Smooth muscle cell (in vitro differentiated cells): ENCODE data around the gene SEZ6L. TPM values are rescaled to one million over a fixed set of nuclear protein-coding genes. Genes with fewer than 3 reads are reported as not detected.

Experiments
- DNase-seq: peaks from one replicate; lab custom pipeline; 2025; ENCODE audit not compliant: unreplicated experiment; lab: John Stamatoyannopoulos, UW
- H2AFZ ChIP-seq: fragments of 200-600 bp; sonication (generic); 2 replicates; pipeline ENCODE4 v1.6.0; 2016; ENCODE audit warnings: antibody characterized with exemption, low read depth, mild to moderate bottlenecking
- H3F3A ChIP-seq: fragments of 200-600 bp; sonication (generic); 2 replicates; pipeline ENCODE4 v1.6.0; 2017; ENCODE audit warnings: antibody characterized with exemption, low read depth
- H3K27ac ChIP-seq: fragments of 200-600 bp; sonication (generic); 2 replicates; pipeline ENCODE4 v1.5.1; 2016; ENCODE audit warnings: low read depth, mild to moderate bottlenecking
- H3K27me3 ChIP-seq: fragments of 200-600 bp; sonication (generic); 2 replicates; pipeline ENCODE4 v1.6.1; 2016; ENCODE audit warnings: low read depth, mild to moderate bottlenecking
- H3K36me3 ChIP-seq: fragments of 200-600 bp; sonication (generic); 2 replicates; pipeline ENCODE4 v1.5.1; 2016; ENCODE audit warnings: low read depth
- H3K4me1 ChIP-seq: fragments of 200-600 bp; sonication (generic); 2 replicates; pipeline ENCODE4 v1.5.1; 2016; ENCODE audit warnings: low read depth
- H3K4me2 ChIP-seq: fragments of 200-600 bp; sonication (generic); 2 replicates; pipeline ENCODE4 v1.6.0; 2016; ENCODE audit warnings: mild to moderate bottlenecking
- H3K4me3 ChIP-seq: fragments of 200-600 bp; sonication (generic); 2 replicates; pipeline ENCODE4 v1.5.1; 2016; ENCODE audit warnings: mild to moderate bottlenecking
- H3K79me2 ChIP-seq: fragments of 200-600 bp; sonication (generic); 2 replicates; pipeline ENCODE4 v1.6.0; 2016; ENCODE audit warnings: low read depth, mild to moderate bottlenecking
- H3K9ac ChIP-seq: fragments of 200-600 bp; sonication (generic); 2 replicates; pipeline ENCODE4 v1.6.0; 2016; ENCODE audit warnings: low read depth
- H3K9me3 ChIP-seq: fragments of 200-600 bp; sonication (generic); replicated peaks from 2 replicates; pipeline ENCODE4 v1.5.1; 2016; ENCODE audit warnings: low read depth
- H4K20me1 ChIP-seq: fragments of 200-600 bp; sonication (generic); 2 replicates; pipeline ENCODE4 v1.6.0; 2016; ENCODE audit warnings: low read depth
- WGBS: methylation state at CpG from one replicate; pipeline ENCODE4 v1.1.7; 2016; ENCODE audit warnings: low lambda C conversion rate; 5-methylcytosine and 5-hydroxymethylcytosine counted together
- polyA plus RNA-seq: library from polyadenylated mRNA; unstranded; fragments of >200 nt; fragmentation: Nextera tagmentation; extraction: Ambion mirVana; gene quantifications from 2 replicates; pipeline ENCODE4 v1.2.1, GENCODE V29; 2016
- total RNA-seq: library from RNA; depleted of rRNA; stranded (reverse); fragments of >200 nt; gene quantifications from 2 replicates; pipeline ENCODE4 v1.2.3, GENCODE V29; 2014
- TF ChIP-seq, protein P1 (sequence below): fragments of 200-600 bp; sonication (generic); IDR thresholded peaks from 2 replicates; pipeline ENCODE4 v1.5.1; 2017; ENCODE audit warnings: borderline replicate concordance, mild to moderate bottlenecking, antibody characterized with exemption; ENCODE audit not compliant: insufficient read depth, poor library complexity, severe bottlenecking

The SEZ6L gene
- total and polyA plus RNA-seq, 2 experiments from 2014 or later, result 2.1 TPM

DNA sequence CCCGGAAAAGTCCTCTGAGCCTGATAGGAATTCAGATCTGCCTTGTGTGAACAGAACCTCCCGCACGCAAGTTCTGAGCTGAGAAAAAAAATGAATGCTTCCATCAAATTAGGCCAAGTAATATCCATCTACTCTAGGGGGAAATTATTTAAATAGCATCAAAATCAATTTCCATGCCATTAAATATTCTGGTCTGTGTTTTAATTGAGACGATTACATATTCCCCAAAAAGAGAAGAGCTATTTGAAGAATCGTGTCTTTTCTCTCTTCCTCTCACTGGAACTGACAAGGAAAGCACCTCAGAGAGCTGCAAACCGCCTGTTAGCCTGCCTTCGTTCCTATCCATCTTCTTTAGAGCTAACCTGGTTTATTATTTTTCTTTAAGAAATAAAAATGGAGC lies 96.0 kb downstream of the SEZ6L start:
- H3K9me3 ChIP-seq, result no peaks in the 10 kb centered on the region
- 73% methylated on average over 7 of the region's 7 CpGs for WGBS
- no peak overlapping the region for H3K4me3 ChIP-seq
- no peaks in the 10 kb centered on the region for H3K36me3 ChIP-seq
- no peak for DNase-seq
- H2AFZ ChIP-seq, result no peak overlapping the region
- no peaks in the 10 kb centered on the region for H4K20me1 ChIP-seq
- no peak overlapping the region for H3K9ac ChIP-seq
- H3K4me2 ChIP-seq, result no peak overlapping the region
- H3F3A ChIP-seq, result no peaks in the 10 kb centered on the region
- no peaks in the 10 kb centered on the region for H3K79me2 ChIP-seq
- no peak overlapping the region for H3K27ac ChIP-seq
- no peaks in the 10 kb centered on the region for H3K4me1 ChIP-seq
- H3K27me3 ChIP-seq, result peaks cover 19% of the 10 kb centered on the region
- TF ChIP-seq, protein P1, sequence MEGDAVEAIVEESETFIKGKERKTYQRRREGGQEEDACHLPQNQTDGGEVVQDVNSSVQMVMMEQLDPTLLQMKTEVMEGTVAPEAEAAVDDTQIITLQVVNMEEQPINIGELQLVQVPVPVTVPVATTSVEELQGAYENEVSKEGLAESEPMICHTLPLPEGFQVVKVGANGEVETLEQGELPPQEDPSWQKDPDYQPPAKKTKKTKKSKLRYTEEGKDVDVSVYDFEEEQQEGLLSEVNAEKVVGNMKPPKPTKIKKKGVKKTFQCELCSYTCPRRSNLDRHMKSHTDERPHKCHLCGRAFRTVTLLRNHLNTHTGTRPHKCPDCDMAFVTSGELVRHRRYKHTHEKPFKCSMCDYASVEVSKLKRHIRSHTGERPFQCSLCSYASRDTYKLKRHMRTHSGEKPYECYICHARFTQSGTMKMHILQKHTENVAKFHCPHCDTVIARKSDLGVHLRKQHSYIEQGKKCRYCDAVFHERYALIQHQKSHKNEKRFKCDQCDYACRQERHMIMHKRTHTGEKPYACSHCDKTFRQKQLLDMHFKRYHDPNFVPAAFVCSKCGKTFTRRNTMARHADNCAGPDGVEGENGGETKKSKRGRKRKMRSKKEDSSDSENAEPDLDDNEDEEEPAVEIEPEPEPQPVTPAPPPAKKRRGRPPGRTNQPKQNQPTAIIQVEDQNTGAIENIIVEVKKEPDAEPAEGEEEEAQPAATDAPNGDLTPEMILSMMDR, result no peak

DNA sequence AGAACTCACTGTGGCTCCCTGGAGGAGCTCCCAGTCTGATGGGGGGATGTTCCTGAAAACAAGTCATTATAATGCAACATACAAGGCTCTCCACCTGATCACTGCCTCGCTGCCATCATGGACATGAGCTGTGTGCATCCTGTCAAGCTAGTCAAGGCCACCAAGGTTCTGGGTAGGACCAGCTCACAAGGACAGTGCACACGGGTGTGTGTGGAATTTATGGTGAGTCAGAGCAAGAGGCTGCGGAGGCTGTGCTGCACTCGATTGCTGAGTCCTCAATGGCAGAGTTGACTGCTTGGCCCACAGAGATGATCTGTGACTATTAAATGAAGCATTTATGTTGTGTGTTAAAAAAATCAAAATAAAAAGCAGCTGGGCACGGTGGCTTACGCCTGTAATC lies 96.6 kb downstream of the SEZ6L start:
- H3K4me3 ChIP-seq, result no peak overlapping the region

DNA sequence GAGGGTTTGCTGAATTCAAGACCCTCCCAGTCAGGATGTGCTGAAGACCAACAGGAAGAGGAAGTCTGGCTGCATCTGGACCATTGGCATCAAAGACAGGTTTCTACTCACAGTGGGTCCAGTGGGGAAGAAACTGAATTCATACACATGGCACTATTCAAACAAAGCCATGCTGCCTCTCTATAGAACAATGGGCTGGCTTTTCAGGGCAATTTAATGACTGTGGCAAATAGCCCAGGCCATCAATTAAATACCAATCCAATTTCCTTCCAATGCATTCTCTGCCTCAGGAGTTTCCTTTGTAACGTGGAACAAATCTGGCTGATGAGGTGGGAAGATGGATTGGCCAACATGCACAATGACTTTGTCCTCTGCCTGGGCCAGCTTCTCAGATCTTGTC lies 98.6 kb downstream of the SEZ6L start:
- Histone ChIP-seq H3K9me3 (no peaks in the 10 kb centered on the region), H3K4me1 (no peaks in the 10 kb centered on the region), H3K27me3 (peaks cover 16% of the 10 kb centered on the region), H2AFZ (no peak overlapping the region), H3K27ac (no peak overlapping the region), H4K20me1 (no peaks in the 10 kb centered on the region), H3K9ac (no peak overlapping the region), H3K4me2 (no peak overlapping the region), H3K36me3 (no peaks in the 10 kb centered on the region), H3K79me2 (no peaks in the 10 kb centered on the region), H3F3A (no peaks in the 10 kb centered on the region), H3K4me3 (no peak overlapping the region)
- no peak for DNase-seq
- 83% methylated on average over 1 of the region's 1 CpG for WGBS
- TF ChIP-seq, protein P1, result no peak

More for the DNA sequence above, 96.6 kb downstream of the SEZ6L start:
- no peaks in the 10 kb centered on the region for H3K9me3 ChIP-seq
- TF ChIP-seq, protein P1, result no peak
- H4K20me1 ChIP-seq, result no peaks in the 10 kb centered on the region
- WGBS, result 71% methylated on average over 5 of the region's 6 CpGs
- H3K4me1 ChIP-seq, result no peaks in the 10 kb centered on the region
- no peak overlapping the region for H2AFZ ChIP-seq
- no peak overlapping the region for H3K27ac ChIP-seq
- H3K4me2 ChIP-seq, result no peak overlapping the region
- no peaks in the 10 kb centered on the region for H3K36me3 ChIP-seq
- H3K27me3 ChIP-seq, result peaks cover 19% of the 10 kb centered on the region
- no peak overlapping the region for H3K9ac ChIP-seq
- H3K79me2 ChIP-seq, result no peaks in the 10 kb centered on the region
- no peaks in the 10 kb centered on the region for H3F3A ChIP-seq
- no peak for DNase-seq

GRCh38 chr22:26269572-26269971 lies 100.3 kb downstream of the SEZ6L start:
- Histone ChIP-seq H3K9me3 (no peaks in the 10 kb centered on the region), H3F3A (no peaks in the 10 kb centered on the region), H3K36me3 (no peaks in the 10 kb centered on the region), H3K79me2 (no peaks in the 10 kb centered on the region), H3K4me3 (no peak overlapping the region), H4K20me1 (no peaks in the 10 kb centered on the region), H3K27me3 (peaks cover 12% of the 10 kb centered on the region), H3K4me1 (no peaks in the 10 kb centered on the region), H2AFZ (no peak overlapping the region), H3K4me2 (no peak overlapping the region), H3K9ac (no peak overlapping the region), H3K27ac (no peak overlapping the region)
- TF ChIP-seq, protein P1, result no peak
- WGBS, result 65% methylated on average over 7 of the region's 7 CpGs
- no peak for DNase-seq
